Testis (tissue), 2 donors: Measurements from ENCODE around the gene TULP4.

Source experiments
- POLR2A ChIP-seq: fragments of 450-650 bp; IDR thresholded peaks from one replicate; pipeline ENCODE4 v1.6.1; 2017; ENCODE audit warnings: antibody characterized with exemption, mild to moderate bottlenecking, moderate library complexity
- TF ChIP-seq, protein P1 (sequence below), 3 experiments: fragments of 450-650 bp in 2 of 3; fragments of 200-600 bp in 1 of 3; sonication (generic) in 1 of 3; IDR thresholded peaks; one replicate each; pipeline ENCODE4 v1.5.1; 2016 to 2019; ENCODE audit warnings: antibody characterized with exemption in 3 of 3, mild to moderate bottlenecking in 2 of 3, moderate library complexity in 1 of 3

DNA sequence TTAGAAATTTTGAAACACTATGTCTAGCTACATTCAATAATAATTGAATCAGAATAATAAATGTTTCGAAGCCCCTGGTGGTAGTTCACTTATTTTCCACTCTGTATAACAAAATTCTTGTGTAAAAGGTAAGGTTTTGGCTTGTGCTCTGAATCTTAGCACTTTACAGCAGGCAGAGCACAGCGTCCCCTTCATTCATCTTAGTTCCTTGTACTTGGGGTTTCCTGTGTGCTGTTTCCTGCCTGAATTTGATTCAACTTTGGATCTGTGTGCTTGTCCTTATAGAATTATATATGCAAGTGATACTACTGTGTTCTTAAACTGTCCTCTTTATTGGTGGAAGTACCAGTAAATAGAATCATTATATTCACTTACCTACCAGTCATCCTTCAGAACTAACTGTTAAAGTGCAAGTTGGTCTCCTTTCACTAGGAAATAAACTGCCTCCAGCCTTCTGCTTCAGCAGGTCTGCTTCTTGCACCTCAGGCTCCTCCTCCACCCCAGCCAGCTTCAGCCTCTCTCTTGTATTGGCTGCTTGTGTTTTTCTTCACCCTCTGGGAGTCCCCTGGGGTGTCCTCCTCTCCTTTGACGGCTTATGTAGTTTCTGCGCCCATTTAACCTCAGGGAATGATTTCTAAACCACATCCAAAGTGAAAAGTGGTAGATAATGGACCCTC, 28.8 kb upstream of the TULP4 start:
- no peak for TF ChIP-seq POLR2A
- TF ChIP-seq, protein P1, sequence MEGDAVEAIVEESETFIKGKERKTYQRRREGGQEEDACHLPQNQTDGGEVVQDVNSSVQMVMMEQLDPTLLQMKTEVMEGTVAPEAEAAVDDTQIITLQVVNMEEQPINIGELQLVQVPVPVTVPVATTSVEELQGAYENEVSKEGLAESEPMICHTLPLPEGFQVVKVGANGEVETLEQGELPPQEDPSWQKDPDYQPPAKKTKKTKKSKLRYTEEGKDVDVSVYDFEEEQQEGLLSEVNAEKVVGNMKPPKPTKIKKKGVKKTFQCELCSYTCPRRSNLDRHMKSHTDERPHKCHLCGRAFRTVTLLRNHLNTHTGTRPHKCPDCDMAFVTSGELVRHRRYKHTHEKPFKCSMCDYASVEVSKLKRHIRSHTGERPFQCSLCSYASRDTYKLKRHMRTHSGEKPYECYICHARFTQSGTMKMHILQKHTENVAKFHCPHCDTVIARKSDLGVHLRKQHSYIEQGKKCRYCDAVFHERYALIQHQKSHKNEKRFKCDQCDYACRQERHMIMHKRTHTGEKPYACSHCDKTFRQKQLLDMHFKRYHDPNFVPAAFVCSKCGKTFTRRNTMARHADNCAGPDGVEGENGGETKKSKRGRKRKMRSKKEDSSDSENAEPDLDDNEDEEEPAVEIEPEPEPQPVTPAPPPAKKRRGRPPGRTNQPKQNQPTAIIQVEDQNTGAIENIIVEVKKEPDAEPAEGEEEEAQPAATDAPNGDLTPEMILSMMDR (IDR thresholded peaks at IDR 0.05) = no peak
